Esophagus muscularis mucosa (tissue), 3 donors: Measurements from ENCODE around the gene WNK1.

Experiments used
- POLR2A ChIP-seq: fragments of 450-650 bp; IDR thresholded peaks from one replicate; pipeline ENCODE4 v1.6.1; 2017; ENCODE audit warnings: antibody characterized with exemption, moderate library complexity, mild to moderate bottlenecking, low read depth
- TF ChIP-seq, protein P1 (sequence below), 3 experiments: fragments of 200-600 bp in 2 of 3; fragments of 450-650 bp in 1 of 3; sonication (generic) in 2 of 3; IDR thresholded peaks; one replicate each; pipeline ENCODE4 v1.5.1; 2017 to 2019; ENCODE audit warnings: antibody characterized with exemption in 3 of 3, mild to moderate bottlenecking in 2 of 3, moderate library complexity in 1 of 3

DNA sequence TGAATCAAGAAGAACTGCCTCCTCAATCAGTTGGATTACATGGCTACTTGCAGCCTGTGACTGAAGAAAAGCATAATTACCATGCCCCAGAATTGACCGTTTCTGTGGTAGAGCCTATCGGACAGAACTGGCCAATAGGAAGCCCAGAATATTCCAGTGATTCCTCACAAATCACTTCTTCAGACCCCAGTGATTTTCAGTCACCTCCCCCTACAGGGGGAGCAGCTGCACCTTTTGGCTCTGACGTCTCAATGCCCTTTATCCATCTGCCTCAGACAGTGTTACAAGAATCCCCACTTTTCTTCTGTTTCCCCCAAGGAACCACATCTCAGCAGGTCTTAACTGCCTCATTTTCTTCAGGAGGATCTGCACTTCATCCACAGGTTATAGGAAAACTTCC, 116.3 kb downstream of the WNK1 start:
- TF ChIP-seq POLR2A = no peak
- TF ChIP-seq, protein P1, sequence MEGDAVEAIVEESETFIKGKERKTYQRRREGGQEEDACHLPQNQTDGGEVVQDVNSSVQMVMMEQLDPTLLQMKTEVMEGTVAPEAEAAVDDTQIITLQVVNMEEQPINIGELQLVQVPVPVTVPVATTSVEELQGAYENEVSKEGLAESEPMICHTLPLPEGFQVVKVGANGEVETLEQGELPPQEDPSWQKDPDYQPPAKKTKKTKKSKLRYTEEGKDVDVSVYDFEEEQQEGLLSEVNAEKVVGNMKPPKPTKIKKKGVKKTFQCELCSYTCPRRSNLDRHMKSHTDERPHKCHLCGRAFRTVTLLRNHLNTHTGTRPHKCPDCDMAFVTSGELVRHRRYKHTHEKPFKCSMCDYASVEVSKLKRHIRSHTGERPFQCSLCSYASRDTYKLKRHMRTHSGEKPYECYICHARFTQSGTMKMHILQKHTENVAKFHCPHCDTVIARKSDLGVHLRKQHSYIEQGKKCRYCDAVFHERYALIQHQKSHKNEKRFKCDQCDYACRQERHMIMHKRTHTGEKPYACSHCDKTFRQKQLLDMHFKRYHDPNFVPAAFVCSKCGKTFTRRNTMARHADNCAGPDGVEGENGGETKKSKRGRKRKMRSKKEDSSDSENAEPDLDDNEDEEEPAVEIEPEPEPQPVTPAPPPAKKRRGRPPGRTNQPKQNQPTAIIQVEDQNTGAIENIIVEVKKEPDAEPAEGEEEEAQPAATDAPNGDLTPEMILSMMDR (IDR thresholded peaks at IDR 0.05) = no peak
